OCI-LY3 (cell line): ENCODE data around the gene SPDL1.

Experiments
- H2AFZ ChIP-seq: fragments of 200-600, 300-600 bp; shearing (Covaris generic); 2 replicates; pipeline ENCODE4 v1.6.0; 2014; ENCODE audit warnings: antibody characterized with exemption, low read depth, low read length
- H3K27ac ChIP-seq: fragments of 200-600, 300-600 bp; sonication (generic); 2 replicates; pipeline ENCODE4 v1.5.1; 2014; ENCODE audit warnings: mild to moderate bottlenecking, low read length, moderate library complexity, mixed read lengths
- H3K27me3 ChIP-seq: fragments of 200-600, 300-600 bp; sonication (generic); 2 replicates; pipeline ENCODE4 v1.6.1; 2014; ENCODE audit warnings: low read depth, low read length, mixed read lengths
- H3K36me3 ChIP-seq: fragments of 200-600, 300-600 bp; sonication (generic); replicated peaks from 2 replicates; pipeline ENCODE3; 2014; ENCODE audit warnings: low read depth, low read length, mixed read lengths
- H3K4me1 ChIP-seq: fragments of 300-600, 200-600 bp; sonication (generic); 2 replicates; pipeline ENCODE4 v1.6.1; 2014; ENCODE audit warnings: low read length, mixed read lengths
- H3K4me2 ChIP-seq: fragments of 200-600, 300-600 bp; sonication (generic); 2 replicates; pipeline ENCODE4 v1.6.1; 2014; ENCODE audit warnings: low read length, mixed read lengths
- H3K4me3 ChIP-seq: fragments of 300-600, 200-600 bp; sonication (generic); 2 replicates; pipeline ENCODE4 v1.5.1; 2014; ENCODE audit warnings: antibody characterized with exemption, mild to moderate bottlenecking, low read length, moderate library complexity
- H3K79me2 ChIP-seq: fragments of 300-600, 200-600 bp; shearing (Covaris generic); 2 replicates; pipeline ENCODE4 v1.6.1; 2014; ENCODE audit warnings: mild to moderate bottlenecking, low read length, mixed read lengths
- H3K9ac ChIP-seq: fragments of 300-600, 200-600 bp; shearing (Covaris generic); 2 replicates; pipeline ENCODE4 v1.6.0; 2014; ENCODE audit warnings: mild to moderate bottlenecking, low read length, moderate library complexity
- H3K9me3 ChIP-seq: fragments of 200-600, 300-600 bp; shearing (Covaris generic); 2 replicates; pipeline ENCODE4 v1.6.1; 2014; ENCODE audit warnings: low read length, mixed read lengths; ENCODE audit not compliant: insufficient read depth
- H4K20me1 ChIP-seq: fragments of 200-600, 300-600 bp; sonication (generic); 2 replicates; pipeline ENCODE4 v1.6.1; 2016; ENCODE audit warnings: low read length, mixed read lengths; ENCODE audit not compliant: insufficient read depth
- EZH2phosphoT487 ChIP-seq: fragments of 200-600 bp; shearing (Covaris generic); IDR thresholded peaks from 2 replicates; pipeline ENCODE4 v1.6.1; 2018; ENCODE audit warnings: antibody characterized with exemption, mixed run types, low read depth
- TF ChIP-seq, protein P1 (sequence below): fragments of 200-600, 300-600 bp; sonication (generic); IDR thresholded peaks from 2 replicates; pipeline ENCODE4 v1.5.1; 2014; ENCODE audit warnings: antibody characterized with exemption, low read length, low read depth

The SPDL1 gene

DNA sequence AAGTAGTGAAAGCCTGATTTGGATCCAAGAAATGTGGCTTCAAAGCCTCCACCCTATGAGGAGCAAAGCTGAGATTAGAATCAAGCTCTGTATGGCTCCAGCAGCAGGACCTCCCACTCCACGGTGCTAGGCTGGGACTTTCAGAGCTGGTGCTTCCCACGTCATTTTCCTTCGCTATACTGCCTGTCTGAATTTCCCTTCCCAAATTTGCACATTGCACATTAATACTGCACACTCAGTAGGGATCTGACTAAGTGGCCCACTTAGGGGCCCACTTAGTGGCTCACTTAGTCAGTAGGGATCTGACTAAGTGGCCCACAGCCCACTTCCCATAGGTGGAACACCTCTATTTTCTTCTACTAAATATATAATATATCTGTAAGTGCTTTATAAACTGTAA lies 14.1 kb upstream of the SPDL1 start:
- no peaks in the 10 kb centered on the region for H3K4me1 ChIP-seq
- H3K9me3 ChIP-seq: no peaks in the 10 kb centered on the region
- H3K27ac ChIP-seq: no peak overlapping the region
- H3K79me2 ChIP-seq: no peaks in the 10 kb centered on the region
- no peak overlapping the region for H3K9ac ChIP-seq
- H3K4me3 ChIP-seq: no peak overlapping the region
- no peaks in the 10 kb centered on the region for H4K20me1 ChIP-seq
- H3K36me3 ChIP-seq: no peaks in the 10 kb centered on the region
- H3K27me3 ChIP-seq: peaks cover 56% of the 10 kb centered on the region
- H2AFZ ChIP-seq: no peak overlapping the region
- H3K4me2 ChIP-seq: no peak overlapping the region
- TF ChIP-seq, protein P1, sequence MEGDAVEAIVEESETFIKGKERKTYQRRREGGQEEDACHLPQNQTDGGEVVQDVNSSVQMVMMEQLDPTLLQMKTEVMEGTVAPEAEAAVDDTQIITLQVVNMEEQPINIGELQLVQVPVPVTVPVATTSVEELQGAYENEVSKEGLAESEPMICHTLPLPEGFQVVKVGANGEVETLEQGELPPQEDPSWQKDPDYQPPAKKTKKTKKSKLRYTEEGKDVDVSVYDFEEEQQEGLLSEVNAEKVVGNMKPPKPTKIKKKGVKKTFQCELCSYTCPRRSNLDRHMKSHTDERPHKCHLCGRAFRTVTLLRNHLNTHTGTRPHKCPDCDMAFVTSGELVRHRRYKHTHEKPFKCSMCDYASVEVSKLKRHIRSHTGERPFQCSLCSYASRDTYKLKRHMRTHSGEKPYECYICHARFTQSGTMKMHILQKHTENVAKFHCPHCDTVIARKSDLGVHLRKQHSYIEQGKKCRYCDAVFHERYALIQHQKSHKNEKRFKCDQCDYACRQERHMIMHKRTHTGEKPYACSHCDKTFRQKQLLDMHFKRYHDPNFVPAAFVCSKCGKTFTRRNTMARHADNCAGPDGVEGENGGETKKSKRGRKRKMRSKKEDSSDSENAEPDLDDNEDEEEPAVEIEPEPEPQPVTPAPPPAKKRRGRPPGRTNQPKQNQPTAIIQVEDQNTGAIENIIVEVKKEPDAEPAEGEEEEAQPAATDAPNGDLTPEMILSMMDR: no peak
- TF ChIP-seq EZH2phosphoT487: no peak

DNA sequence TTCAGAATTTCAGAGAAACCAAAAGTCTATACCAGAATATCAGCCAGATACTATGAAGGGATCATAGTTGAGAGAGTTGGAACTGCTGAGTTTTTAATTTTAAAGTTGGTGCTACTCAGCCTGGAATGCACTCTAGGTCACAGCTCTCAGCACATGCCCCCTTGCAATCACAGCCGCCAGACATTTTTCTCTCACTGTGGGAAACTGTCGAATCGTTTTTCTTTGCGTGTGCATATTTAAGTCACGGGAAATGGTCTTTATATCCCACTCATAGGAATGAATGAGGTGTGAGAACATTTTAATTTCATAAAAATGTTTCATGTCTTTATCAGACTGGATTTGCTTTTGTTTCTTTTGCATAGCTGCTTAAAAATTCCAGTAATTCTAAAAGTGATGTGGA lies 12.2 kb upstream of the SPDL1 start:
- Histone ChIP-seq H3K27ac (no peak overlapping the region), H3K79me2 (no peaks in the 10 kb centered on the region), H2AFZ (no peak overlapping the region), H3K9ac (no peak overlapping the region), H4K20me1 (no peaks in the 10 kb centered on the region), H3K4me3 (no peak overlapping the region), H3K4me1 (peaks cover 7% of the 10 kb centered on the region), H3K9me3 (no peaks in the 10 kb centered on the region), H3K4me2 (no peak overlapping the region), H3K27me3 (peaks cover 61% of the 10 kb centered on the region), H3K36me3 (no peaks in the 10 kb centered on the region)
- TF ChIP-seq, protein P1: no peak
- no peak for TF ChIP-seq EZH2phosphoT487

DNA sequence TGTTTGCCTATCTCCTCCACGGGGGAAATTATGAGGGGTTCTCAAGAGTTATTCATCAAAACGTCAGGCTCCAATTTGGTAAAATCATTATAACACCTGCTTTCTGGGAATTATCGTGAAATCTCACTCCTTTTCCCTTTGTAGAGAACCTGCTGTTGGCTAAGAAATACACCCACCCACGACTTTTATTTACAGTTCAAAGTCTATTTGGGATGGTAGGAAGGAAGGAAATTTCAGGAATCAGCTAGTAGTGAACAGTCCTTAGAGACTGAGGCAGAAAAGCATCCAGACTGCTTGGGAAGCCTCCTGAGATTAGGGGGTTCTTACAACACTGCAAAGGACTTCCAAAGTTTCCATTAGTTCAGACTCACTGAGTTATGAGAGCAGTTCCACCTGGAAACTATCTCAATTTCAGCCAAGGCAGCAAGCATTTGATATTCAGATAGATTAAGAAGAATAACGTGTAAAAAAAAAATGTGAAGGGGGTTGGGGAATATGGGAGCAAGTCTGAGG lies 9.4 kb upstream of the SPDL1 start:
- H3K79me2 ChIP-seq: no peaks in the 10 kb centered on the region
- H3K4me2 ChIP-seq: no peak overlapping the region
- no peak overlapping the region for H2AFZ ChIP-seq
- no peak overlapping the region for H3K27ac ChIP-seq
- peaks cover 10% of the 10 kb centered on the region for H3K4me1 ChIP-seq
- no peaks in the 10 kb centered on the region for H3K36me3 ChIP-seq
- no peak overlapping the region for H3K9ac ChIP-seq
- peaks cover 77% of the 10 kb centered on the region for H3K27me3 ChIP-seq
- no peaks in the 10 kb centered on the region for H3K9me3 ChIP-seq
- TF ChIP-seq, protein P1: no peak
- no peak for TF ChIP-seq EZH2phosphoT487
- H3K4me3 ChIP-seq: no peak overlapping the region
- no peaks in the 10 kb centered on the region for H4K20me1 ChIP-seq

DNA sequence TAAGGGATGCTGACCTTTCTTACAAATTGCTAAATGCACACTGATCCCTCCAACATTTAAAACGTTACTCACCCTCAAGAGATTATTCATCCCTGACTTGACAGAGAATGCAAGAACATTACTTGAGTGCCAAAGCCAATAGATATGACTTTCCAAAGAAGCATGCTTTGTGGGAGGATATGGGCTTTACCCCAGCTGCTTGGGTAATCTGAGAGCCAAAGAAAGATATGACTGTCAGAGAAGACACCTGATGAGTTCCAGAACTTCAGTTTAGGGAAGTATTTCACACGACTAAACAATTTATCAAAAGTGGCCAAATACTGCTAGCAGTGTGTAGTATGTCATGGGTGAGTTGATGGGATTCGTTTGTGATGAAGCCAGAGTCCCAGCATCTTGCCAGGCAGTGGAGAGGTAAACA lies 7.4 kb upstream of the SPDL1 start:
- no peak overlapping the region for H3K27ac ChIP-seq
- H3K9ac ChIP-seq: no peak overlapping the region
- TF ChIP-seq, protein P1: no peak
- TF ChIP-seq EZH2phosphoT487: no peak
- no peak overlapping the region for H2AFZ ChIP-seq
- peaks cover 65% of the 10 kb centered on the region for H3K27me3 ChIP-seq
- no peaks in the 10 kb centered on the region for H3K36me3 ChIP-seq
- no peaks in the 10 kb centered on the region for H4K20me1 ChIP-seq
- peaks cover 21% of the 10 kb centered on the region for H3K4me1 ChIP-seq
- H3K4me2 ChIP-seq: peak overlapping the region; percentile 11; the same call in 1 of the 2 replicates
- no peak overlapping the region for H3K4me3 ChIP-seq
- H3K79me2 ChIP-seq: no peaks in the 10 kb centered on the region
- H3K9me3 ChIP-seq: no peaks in the 10 kb centered on the region
